OCI-LY7 (cell line): ENCODE results near the gene PARD3.

Source experiments
- EZH2phosphoT487 ChIP-seq: fragments of 200-600 bp; sonication (generic); IDR thresholded peaks from 2 replicates; pipeline ENCODE4 v1.6.1; 2018; ENCODE audit warnings: low read depth, borderline replicate concordance, mild to moderate bottlenecking, mixed run types, antibody characterized with exemption, low read length, moderate library complexity, mixed read lengths
- TF ChIP-seq, protein P1 (sequence below): fragments of 200-600 bp; sonication (generic); conservative IDR thresholded peaks from 2 replicates; pipeline ENCODE4 v1.5.1; 2014; ENCODE audit warnings: mild to moderate bottlenecking, antibody characterized with exemption, low read length, moderate library complexity, mixed read lengths

GRCh38 chr10:34729619-34730018 lies 85.5 kb downstream of the PARD3 start:
- TF ChIP-seq, protein P1, sequence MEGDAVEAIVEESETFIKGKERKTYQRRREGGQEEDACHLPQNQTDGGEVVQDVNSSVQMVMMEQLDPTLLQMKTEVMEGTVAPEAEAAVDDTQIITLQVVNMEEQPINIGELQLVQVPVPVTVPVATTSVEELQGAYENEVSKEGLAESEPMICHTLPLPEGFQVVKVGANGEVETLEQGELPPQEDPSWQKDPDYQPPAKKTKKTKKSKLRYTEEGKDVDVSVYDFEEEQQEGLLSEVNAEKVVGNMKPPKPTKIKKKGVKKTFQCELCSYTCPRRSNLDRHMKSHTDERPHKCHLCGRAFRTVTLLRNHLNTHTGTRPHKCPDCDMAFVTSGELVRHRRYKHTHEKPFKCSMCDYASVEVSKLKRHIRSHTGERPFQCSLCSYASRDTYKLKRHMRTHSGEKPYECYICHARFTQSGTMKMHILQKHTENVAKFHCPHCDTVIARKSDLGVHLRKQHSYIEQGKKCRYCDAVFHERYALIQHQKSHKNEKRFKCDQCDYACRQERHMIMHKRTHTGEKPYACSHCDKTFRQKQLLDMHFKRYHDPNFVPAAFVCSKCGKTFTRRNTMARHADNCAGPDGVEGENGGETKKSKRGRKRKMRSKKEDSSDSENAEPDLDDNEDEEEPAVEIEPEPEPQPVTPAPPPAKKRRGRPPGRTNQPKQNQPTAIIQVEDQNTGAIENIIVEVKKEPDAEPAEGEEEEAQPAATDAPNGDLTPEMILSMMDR = no peak
- no peak for TF ChIP-seq EZH2phosphoT487
